Chondrocyte (in vitro differentiated cells): ENCODE data around the gene MSH3. TPM values are rescaled to one million over a fixed set of nuclear protein-coding genes. Genes with fewer than 3 reads are reported as not detected.
"Not testable (repeated sequence)": the region's sequence is repeated elsewhere in the genome, so short reads cannot be mapped to it uniquely, and the experiment has no call there.

Source experiments
- DNase-seq: peaks from one replicate; pipeline ENCODE4 v3.0.0; 2021; ENCODE audit warnings: mixed read lengths, low spot score
- H3K27ac Mint-ChIP-seq: one replicate; pipeline ENCODE4 v1.8.0; 2021; ENCODE audit warnings: mild to moderate bottlenecking, moderate library complexity, mixed read lengths; ENCODE audit not compliant: unreplicated experiment
- H3K27me3 Mint-ChIP-seq: 2 replicates; pipeline ENCODE4 v1.8.0; 2021; ENCODE audit warnings: low read depth, mixed read lengths
- H3K36me3 Mint-ChIP-seq: 2 replicates; pipeline ENCODE4 v1.8.0; 2021; ENCODE audit warnings: low read depth, mixed read lengths
- H3K4me1 Mint-ChIP-seq: 2 replicates; pipeline ENCODE4 v1.8.0; 2021; ENCODE audit warnings: low read depth, mild to moderate bottlenecking, mixed read lengths
- H3K4me3 Mint-ChIP-seq: one replicate; pipeline ENCODE4 v1.8.0; 2021; ENCODE audit warnings: mild to moderate bottlenecking, moderate library complexity, mixed read lengths; ENCODE audit not compliant: unreplicated experiment
- H3K9me3 Mint-ChIP-seq: 2 replicates; pipeline ENCODE4 v1.8.0; 2021; ENCODE audit warnings: low read depth, mixed read lengths
- total RNA-seq: library from RNA; stranded (reverse); gene quantifications from 3 replicates; pipeline ENCODE4 v1.2.1, GENCODE V29; 2021
- TF ChIP-seq, protein P1 (sequence below): fragments of 200-600 bp; sonication (generic); IDR thresholded peaks from 2 replicates; pipeline ENCODE4 v1.5.0; 2021; ENCODE audit warnings: antibody characterized with exemption, mild to moderate bottlenecking, moderate library complexity

MSH3 gene
- total RNA-seq, 1 donor from 2014 or later = 11.9 TPM

DNA sequence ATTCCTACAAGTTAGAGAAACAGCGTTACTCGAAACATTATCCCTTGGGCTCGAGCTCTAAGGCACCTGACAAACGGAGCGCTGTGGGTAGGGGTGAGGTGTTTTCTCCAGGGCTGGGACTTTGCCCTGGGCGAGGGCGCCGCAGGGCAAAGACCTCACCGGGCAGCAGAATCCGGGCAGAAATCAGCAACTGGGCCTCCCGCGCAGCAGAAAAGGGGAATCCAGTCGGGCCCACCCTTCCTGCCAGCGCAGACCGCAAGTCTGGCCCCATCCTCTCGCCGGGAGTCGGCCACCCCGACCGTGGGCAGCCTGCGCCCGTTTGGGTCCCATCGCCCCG, 430 bp upstream of the MSH3 start:
- H3K4me3 Mint-ChIP-seq = peak overlapping the region; percentile 69
- no peaks in the 10 kb centered on the region for H3K9me3 Mint-ChIP-seq
- TF ChIP-seq, protein P1, sequence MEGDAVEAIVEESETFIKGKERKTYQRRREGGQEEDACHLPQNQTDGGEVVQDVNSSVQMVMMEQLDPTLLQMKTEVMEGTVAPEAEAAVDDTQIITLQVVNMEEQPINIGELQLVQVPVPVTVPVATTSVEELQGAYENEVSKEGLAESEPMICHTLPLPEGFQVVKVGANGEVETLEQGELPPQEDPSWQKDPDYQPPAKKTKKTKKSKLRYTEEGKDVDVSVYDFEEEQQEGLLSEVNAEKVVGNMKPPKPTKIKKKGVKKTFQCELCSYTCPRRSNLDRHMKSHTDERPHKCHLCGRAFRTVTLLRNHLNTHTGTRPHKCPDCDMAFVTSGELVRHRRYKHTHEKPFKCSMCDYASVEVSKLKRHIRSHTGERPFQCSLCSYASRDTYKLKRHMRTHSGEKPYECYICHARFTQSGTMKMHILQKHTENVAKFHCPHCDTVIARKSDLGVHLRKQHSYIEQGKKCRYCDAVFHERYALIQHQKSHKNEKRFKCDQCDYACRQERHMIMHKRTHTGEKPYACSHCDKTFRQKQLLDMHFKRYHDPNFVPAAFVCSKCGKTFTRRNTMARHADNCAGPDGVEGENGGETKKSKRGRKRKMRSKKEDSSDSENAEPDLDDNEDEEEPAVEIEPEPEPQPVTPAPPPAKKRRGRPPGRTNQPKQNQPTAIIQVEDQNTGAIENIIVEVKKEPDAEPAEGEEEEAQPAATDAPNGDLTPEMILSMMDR = no peak
- no peak for DNase-seq
- H3K27me3 Mint-ChIP-seq = no peaks in the 10 kb centered on the region
- peaks cover 9% of the 10 kb centered on the region for H3K36me3 Mint-ChIP-seq
- no peak overlapping the region for H3K27ac Mint-ChIP-seq
- peaks cover 28% of the 10 kb centered on the region for H3K4me1 Mint-ChIP-seq

- peak overlapping the region; percentile 97 for H3K4me3 Mint-ChIP-seq
- H3K27ac Mint-ChIP-seq = peak overlapping the region; percentile 98
- no peaks in the 10 kb centered on the region for H3K27me3 Mint-ChIP-seq
- DNase-seq = no peak
- TF ChIP-seq, protein P1 = no peak
- peaks cover 32% of the 10 kb centered on the region for H3K4me1 Mint-ChIP-seq
- H3K9me3 Mint-ChIP-seq = no peaks in the 10 kb centered on the region
- peaks cover 18% of the 10 kb centered on the region for H3K36me3 Mint-ChIP-seq
These were observed 851 bp downstream of the MSH3 start for GRCh38 chr5:80655231-80655774.

DNA sequence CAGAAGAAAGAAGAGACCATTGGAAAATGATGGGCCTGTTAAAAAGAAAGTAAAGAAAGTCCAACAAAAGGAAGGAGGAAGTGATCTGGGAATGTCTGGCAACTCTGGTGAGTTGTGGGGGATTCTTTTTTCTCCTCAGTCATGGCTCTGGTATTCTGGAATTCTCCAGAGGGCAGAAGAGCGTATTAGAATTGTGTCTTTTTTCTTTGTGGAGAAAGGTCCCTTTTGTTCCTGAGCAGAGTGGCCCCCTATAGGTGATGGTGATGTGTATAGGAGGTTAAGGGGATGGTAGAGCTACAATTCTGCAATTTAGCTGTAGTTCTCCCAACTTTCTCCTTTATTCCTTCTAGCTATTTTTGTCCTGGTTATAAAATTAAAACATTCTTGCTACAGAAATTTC, 2.0 kb downstream of the MSH3 start:
- Mint-ChIP-seq H3K27me3 (no peaks in the 10 kb centered on the region), H3K9me3 (no peaks in the 10 kb centered on the region), H3K4me3 (no peak overlapping the region), H3K4me1 (peaks cover 40% of the 10 kb centered on the region), H3K27ac (peak overlapping the region; percentile 27), H3K36me3 (peaks cover 24% of the 10 kb centered on the region)
- no peak for DNase-seq
- TF ChIP-seq, protein P1 = peak; percentile 20

- H3K4me3 Mint-ChIP-seq = no peak overlapping the region
- H3K9me3 Mint-ChIP-seq = no peaks in the 10 kb centered on the region
- H3K36me3 Mint-ChIP-seq = peaks cover 24% of the 10 kb centered on the region
- H3K27me3 Mint-ChIP-seq = no peaks in the 10 kb centered on the region
- TF ChIP-seq, protein P1 = no peak
- peaks cover 29% of the 10 kb centered on the region for H3K4me1 Mint-ChIP-seq
- DNase-seq = no peak
- no peak overlapping the region for H3K27ac Mint-ChIP-seq
These were observed 4.7 kb downstream of the MSH3 start for GRCh38 chr5:80659106-80659505.

GRCh38 chr5:80660661-80661060, 6.2 kb downstream of the MSH3 start:
- DNase-seq, H3K27me3 Mint-ChIP-seq, H3K9me3 Mint-ChIP-seq, H3K4me3 Mint-ChIP-seq: not testable (repeated sequence)
- peaks cover 29% of the 10 kb centered on the region for H3K4me1 Mint-ChIP-seq
- H3K27ac Mint-ChIP-seq = peak overlapping the region; percentile 56
- H3K36me3 Mint-ChIP-seq = peaks cover 24% of the 10 kb centered on the region

DNA sequence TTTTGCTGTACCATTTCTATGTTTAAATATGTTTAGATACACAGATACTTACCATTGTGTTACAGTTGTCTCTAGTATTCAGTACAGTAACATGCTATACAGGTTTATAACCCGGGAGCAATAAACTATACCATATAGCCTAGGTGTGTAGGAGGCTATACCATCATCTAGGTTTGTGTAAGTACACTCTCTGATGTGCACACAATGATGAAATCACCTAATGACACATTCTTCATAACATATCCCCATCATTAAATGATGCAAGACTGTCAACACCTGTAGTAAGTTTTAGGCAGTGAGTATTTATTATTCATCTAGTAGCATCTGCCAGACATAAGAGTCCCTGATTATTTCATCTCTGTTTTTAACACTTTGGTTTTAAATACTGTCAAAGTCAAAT, 7.7 kb downstream of the MSH3 start:
- Mint-ChIP-seq H3K27ac (no peak overlapping the region), H3K9me3 (no peaks in the 10 kb centered on the region), H3K36me3 (peaks cover 27% of the 10 kb centered on the region)

More for the DNA sequence above, 7.7 kb downstream of the MSH3 start:
- no peak for DNase-seq
- H3K27me3 Mint-ChIP-seq = no peaks in the 10 kb centered on the region
- TF ChIP-seq, protein P1 = no peak
- H3K4me1 Mint-ChIP-seq = peaks cover 20% of the 10 kb centered on the region
- H3K4me3 Mint-ChIP-seq = no peak overlapping the region
